Measurements from ENCODE around the gene DRD4.

DNA sequence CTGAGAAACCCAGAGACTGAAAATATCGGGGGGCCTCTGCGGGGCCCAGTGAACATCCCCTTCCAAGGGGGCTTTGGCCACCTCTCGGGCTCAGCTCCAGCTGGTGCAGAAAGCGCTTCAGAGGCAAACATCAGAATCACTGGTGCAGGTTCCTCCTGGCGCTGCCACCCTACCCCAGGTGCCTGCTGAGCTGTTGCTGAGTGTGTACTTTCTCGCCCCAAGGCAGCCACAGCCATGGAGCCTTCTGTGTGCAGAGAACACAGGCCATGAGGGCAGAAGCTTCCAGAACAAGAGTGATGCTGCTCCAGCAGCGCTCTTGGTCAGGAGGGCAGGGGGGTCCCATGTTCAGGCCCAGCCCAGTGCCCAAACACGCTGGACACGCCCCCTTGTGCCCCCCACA is 6.3 kb downstream of the DRD4 start:
- TF ChIP-seq, protein P1, sequence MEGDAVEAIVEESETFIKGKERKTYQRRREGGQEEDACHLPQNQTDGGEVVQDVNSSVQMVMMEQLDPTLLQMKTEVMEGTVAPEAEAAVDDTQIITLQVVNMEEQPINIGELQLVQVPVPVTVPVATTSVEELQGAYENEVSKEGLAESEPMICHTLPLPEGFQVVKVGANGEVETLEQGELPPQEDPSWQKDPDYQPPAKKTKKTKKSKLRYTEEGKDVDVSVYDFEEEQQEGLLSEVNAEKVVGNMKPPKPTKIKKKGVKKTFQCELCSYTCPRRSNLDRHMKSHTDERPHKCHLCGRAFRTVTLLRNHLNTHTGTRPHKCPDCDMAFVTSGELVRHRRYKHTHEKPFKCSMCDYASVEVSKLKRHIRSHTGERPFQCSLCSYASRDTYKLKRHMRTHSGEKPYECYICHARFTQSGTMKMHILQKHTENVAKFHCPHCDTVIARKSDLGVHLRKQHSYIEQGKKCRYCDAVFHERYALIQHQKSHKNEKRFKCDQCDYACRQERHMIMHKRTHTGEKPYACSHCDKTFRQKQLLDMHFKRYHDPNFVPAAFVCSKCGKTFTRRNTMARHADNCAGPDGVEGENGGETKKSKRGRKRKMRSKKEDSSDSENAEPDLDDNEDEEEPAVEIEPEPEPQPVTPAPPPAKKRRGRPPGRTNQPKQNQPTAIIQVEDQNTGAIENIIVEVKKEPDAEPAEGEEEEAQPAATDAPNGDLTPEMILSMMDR (IDR thresholded peaks at IDR 0.05), result no peak
- no peak for TF ChIP-seq EZH2phosphoT487 (IDR thresholded peaks at IDR 0.05)
